HG03139 (cell line): Measurements from ENCODE around the gene SH2D6.
A peak's percentile ranks its signal among the peaks of the same experiment; 100 is the strongest.
"Not testable (repeated sequence)": the region's sequence is repeated elsewhere in the genome, so short reads cannot be mapped to it uniquely, and the experiment has no call there.

Experiments used
- ATAC-seq: cut with Tn5 transposase; IDR thresholded peaks from one replicate; pipeline ENCODE4 v1.9.1; 2021; ENCODE audit not compliant: unreplicated experiment

Gene SH2D6

DNA sequence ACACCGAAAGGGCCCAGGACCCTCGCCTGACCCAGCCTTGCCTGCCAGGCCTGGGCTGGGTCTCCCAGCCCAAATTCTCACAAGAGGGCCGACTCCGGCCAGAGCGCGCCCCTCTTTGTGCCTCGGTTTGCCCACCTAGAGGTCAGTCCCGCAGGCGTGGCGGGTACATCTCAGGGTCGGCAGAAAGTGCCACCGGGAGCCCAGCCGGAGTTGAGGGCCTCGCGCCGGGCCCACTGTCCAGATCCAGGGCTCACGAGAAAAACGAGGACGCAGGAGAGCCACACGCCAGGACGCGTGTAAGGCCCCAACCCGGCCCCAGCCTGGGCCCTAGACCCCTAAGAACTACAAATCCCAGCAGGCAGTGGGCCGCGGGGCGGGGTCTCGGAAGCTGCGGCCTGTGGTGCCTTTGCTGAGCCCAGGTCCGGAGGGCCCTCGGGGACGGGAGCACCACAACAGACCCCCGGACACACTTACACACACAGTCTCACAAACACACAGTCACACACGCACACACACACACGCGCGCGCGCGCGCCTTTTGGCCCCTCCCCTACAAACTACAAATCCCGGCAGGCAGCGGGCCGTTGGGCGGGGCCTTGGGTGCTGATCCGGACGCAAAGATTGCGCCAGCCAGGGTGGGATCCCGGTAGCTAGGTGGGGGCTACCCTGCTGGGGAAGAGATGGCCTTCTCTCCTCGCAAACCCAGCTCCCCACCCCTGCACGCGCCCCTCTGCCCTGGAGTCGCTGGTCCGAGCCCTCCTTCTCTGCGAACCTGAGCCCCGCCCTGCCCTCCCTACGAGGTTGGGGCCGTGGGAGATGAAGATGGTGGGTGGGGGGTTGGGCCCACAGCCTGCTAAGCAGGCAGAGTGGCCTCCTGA, at the start of gene SH2D6:
Gene SH2D6 (plus strand): TSS at position 583 of the 877 bp plus-strand sequence. CDS start 10,752 bp downstream, outside the sequence.
- ATAC-seq, result peak; percentile 76

GRCh38 chr2:85368921-85369320, 49.6 kb upstream of the SH2D6 start:
- ATAC-seq, result no peak

GRCh38 chr2:85369500-85369899, 49.0 kb upstream of the SH2D6 start:
- ATAC-seq, result no peak

DNA sequence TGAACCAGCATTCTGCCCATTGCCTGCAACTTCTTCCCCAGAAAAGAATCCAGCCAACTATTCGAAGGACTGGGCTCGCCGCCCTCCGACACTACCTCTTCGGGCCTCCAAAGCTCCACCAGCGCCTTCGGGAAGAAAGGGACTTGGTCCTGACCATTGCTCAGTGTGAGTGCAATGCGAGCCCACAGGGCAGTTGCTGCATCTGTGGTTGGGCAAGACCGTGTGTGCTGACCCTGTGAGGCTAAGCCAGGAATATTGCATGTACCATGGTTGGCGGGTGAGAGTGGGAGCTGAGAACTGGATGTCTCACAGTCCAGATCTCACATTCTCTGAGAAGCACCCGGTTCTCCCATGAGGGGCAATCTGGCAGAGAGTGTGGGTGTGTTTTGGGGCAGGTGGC, 47.5 kb upstream of the SH2D6 start:
- no peak for ATAC-seq

DNA sequence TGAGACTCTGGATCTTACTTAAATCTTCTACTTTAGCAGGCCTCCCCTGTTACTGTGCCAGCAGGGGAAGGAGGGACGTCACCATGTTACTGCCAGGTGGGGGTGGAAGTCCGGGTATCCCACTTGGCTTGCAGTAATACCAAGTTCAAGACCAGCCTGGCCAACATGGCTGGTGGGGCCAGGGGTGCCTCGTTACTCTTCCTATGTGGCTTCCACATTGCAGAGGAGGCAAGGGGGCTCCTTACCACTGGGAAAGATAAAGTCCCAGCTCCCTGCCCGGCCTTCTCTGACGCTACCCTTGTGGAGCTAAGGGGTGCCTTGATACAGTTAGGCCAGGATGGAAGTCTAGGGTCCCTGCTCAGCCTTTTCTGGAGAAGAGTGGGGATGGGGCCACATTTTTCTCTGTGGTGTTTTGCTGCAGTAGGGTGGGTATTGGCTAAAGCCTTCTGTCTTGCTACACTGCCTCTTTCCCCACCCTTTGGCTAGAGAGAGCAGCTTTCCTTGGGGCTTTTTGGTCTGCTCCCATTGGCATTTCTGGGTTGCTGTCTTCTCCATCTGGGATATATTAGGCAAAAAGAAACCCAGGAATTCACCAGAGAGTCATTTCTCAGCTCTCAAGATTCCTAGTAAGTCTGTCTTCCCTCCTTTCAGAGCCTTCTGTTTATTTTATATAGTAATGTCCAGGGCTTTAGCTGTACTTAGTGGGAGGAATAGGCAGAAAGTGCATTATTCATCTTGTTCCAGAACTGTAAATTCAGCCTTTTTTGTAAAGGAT, 42.0 kb upstream of the SH2D6 start:
- no peak for ATAC-seq

GRCh38 chr2:85377083-85377482, 41.4 kb upstream of the SH2D6 start:
- no peak for ATAC-seq

GRCh38 chr2:85378257-85378656, 40.3 kb upstream of the SH2D6 start:
- no peak for ATAC-seq

- no peak for ATAC-seq
Measured at GRCh38 chr2:85380048-85380447, 38.5 kb upstream of the SH2D6 start.

- not testable (repeated sequence) for ATAC-seq
Measured at GRCh38 chr2:85383151-85383550, 35.4 kb upstream of the SH2D6 start.

DNA sequence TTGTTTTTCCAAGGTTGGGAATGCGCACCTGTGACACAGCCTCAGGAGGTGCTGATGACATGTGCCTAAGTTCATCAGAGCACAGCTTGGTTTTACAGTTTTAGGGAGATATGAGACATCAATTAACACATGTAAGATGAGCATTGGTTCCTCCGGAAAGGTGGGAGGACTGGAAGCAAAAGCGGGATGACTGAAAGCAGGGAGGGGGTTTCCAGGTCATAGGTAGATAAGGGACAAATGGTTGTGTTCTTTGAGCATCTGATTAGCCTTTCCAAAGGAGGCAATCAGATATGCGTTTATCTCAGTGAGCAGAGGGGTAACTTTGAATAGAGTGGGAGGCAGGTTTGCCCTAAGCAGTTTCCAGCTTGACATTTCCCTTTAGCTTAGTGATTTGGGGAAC, 34.7 kb upstream of the SH2D6 start:
- no peak for ATAC-seq

DNA sequence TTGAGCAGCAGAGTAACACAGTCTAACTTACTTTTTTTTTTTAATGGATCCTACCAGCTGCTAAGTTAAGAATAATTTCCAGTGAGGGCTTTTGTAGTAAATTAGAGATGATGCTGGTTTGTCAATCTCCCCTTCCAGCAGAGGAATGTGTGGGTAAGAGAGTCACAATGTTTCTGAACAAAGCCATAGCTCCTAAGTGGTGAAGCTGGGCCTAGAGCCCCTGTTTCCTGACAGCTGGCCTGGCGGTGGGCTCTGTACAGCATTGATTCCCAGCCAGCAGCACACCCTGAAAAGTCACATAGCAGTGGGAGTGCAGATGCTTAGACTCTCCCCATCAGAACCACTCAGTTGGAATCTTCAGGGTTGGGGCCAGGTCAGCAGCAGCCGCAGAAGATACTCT, 32.8 kb upstream of the SH2D6 start:
- no peak for ATAC-seq

DNA sequence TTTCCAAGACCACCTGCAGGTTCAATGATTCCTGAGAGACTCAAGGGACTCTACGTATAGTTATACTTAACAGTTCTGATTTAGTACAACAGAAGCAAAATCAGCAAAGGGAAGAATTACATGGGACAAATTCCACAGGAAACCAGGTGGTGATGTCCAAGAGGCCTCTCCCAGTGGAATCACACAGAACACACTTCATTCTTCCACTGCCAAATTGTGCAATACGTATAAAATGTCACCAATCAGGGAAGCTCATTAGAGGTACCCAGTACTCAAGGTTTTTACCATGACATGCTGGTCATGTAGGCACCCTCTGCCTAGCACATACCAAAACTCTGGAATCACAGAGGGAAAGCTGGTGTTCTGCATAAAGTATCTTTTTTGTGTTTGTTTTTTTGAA, 30.8 kb upstream of the SH2D6 start:
- ATAC-seq, result no peak

DNA sequence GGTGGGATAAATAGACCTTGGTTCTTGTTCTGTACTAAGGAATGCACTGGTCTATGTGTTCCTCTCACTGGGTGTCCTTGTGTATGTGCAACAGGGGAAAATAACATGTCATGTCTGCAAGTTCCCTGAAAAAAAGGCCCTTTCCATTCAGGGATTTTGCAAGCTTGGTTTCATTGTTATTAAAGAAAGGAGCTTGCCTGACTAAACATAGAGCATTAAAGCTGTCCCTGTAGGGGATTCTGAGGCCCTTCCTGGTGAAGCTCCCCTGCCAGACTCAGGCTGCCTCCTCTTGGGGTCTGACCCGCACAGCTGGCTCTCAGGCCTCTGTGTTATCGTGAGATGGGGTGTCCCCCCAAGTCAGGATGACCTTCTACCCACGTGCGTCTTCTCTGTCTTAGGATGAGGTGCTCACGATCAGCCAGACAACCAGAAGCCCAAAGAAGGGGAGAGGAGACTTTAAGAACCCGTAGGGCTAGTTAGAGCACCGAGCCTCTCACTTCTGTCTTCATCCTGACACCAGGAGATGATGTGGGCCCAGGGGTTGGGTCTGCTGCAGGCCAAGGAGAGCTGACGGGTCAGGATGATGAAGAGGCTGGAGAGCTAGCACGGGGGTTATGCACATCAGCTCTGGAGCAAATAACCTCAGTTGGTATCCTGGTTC, 29.5 kb upstream of the SH2D6 start:
- no peak for ATAC-seq

- ATAC-seq, result no peak
Measured at GRCh38 chr2:85390941-85391669, 27.4 kb upstream of the SH2D6 start.

DNA sequence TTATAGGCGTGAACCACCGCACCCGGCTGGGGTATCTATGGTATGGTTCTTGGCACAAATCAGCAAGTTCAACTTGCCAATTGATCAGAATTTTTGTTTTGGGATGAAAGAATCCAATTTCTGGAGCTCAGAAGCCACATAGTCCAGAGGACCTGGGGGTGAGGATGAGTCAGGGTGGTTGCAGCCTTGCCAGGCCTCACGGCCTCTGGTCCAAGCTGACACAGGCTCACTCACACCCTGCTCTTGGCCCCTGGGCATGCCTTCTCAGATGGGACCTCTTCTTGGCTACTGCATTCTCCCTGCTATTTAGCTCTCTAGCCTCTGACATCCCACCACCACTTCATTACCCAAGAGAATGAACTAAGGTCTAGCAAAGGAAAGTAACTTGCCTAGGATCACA, 24.7 kb upstream of the SH2D6 start:
- ATAC-seq, result no peak

DNA sequence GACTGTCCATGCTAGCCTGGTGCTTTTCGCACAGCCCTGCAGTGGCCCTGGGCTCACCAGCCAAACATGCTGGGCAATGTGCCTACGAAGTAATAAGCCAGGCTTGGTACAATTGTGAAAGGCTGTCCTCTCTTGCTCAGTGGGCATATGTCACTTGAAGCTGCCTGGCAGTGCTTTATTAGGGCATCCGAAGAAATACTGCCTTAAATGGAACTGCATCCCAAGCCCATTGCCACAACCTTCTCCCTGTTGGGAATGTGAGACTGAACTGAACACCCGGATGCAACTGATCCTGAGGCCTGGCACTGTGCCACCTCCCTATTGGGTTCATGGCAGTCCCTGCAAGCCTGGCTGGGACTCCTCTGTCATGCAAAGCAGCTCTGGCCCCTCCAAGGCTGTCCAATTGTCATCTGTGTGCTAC, 24.2 kb upstream of the SH2D6 start:
- ATAC-seq, result no peak

DNA sequence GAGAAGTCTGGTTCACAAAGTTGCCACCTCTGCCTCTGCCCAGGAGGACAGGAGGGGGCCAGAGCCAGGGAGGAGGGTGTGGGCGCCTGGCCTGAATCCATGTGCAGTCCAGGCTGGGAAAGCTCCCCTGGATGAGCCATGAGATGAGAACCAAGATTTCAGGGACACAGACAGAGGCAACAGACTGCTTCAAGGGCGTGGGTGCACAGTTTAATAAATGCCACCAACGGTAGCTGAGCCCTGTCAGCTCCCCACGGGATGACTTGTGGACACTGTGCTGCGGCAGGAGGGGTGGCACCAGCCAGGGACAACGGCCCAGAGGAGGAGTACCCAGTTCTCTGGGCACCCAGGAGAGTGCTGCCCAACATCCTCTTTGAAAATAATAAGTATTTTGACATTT, 23.5 kb upstream of the SH2D6 start:
- no peak for ATAC-seq

- ATAC-seq, result no peak
Measured at GRCh38 chr2:85395912-85396475, 22.5 kb upstream of the SH2D6 start.

GRCh38 chr2:85396531-85397470, 21.7 kb upstream of the SH2D6 start:
- ATAC-seq, result no peak
